ENCODE measurements around the gene CDH12. TPM values are rescaled to one million over a fixed set of nuclear protein-coding genes. Genes with fewer than 3 reads are reported as not detected.

Gene CDH12
- total and polyA plus RNA-seq, 7 donors: 0.04 TPM; not detected in 6

DNA sequence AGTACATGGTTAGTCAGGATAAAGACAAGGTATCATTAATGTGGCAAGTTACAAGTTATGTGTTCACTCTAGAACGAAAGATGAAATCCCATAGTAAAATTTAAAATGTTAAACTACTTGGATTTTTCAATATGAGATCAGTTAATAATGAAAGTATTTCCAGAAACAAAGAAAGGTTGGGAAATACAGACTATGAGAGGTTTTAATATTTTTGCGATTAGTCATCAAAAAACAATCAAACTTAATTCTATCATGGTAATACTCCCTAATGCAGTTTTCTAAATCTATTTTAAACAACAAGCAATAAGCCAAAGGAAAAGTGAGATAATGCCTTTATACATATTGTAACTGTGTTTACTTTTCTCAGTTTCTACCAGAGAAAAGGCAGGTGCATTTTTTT, 10.6 kb downstream of the CDH12 start:
- no peaks in the 10 kb centered on the region for H3K4me1 ChIP-seq
- DNase-seq: no peak
- H3K9me3 ChIP-seq: no peaks in the 10 kb centered on the region
- H3K36me3 ChIP-seq: no peaks in the 10 kb centered on the region
- intact Hi-C loops (cut with DNase I): no loop called here
- H3K4me3 ChIP-seq: no peak overlapping the region
- 58 to 79% methylated on average over 2 of the region's 2 CpGs for WGBS, 2 donors
- TF ChIP-seq CTCF (IDR thresholded peaks at IDR 0.05) (no peak), EP300 (IDR thresholded peaks at IDR 0.05) (no peak), POLR2A (IDR thresholded peaks at IDR 0.05) (no peak), POLR2AphosphoS5 (IDR thresholded peaks at IDR 0.05) (no peak)
- no peak overlapping the region for H3K27ac ChIP-seq
- H3K27me3 ChIP-seq: no peaks in the 10 kb centered on the region

DNA sequence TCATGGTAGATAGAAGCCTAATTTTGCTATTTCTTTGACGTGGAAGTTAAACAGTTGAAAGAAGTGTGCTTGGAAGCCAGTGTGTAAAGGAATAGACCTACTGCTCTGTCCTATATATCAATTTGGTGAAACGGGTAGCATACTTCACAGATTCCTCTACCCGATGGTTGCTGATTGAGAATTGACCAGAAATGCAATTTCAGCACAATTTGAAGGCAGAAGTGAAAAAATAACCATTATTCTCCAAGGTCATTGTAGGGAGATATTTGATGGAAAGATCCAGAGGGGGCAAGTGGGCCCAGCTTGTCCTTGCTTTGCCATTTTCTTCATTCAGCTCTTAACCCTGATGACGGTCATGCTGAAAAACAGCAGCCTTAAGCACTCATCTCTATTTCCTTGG, 15.3 kb downstream of the CDH12 start:
- intact Hi-C loops (cut with DNase I): no loop called here
- WGBS, 2 donors: 83 to 88% methylated on average over 4 of the region's 4 CpGs

GRCh38 chr5:22835686-22836085, 17.5 kb downstream of the CDH12 start:
- WGBS, 2 donors: 47 to 84% methylated on average over 1 of the region's 1 CpG
- intact Hi-C loops (cut with DNase I): no loop called here
- no peak for TF ChIP-seq CTCF (IDR thresholded peaks at IDR 0.05)
- no peak for TF ChIP-seq POLR2A (IDR thresholded peaks at IDR 0.05)
- TF ChIP-seq POLR2AphosphoS5 (IDR thresholded peaks at IDR 0.05): no peak
- TF ChIP-seq EP300 (IDR thresholded peaks at IDR 0.05): no peak

More for the DNA sequence above, 15.3 kb downstream of the CDH12 start:
- no peak overlapping the region for H3K4me3 ChIP-seq
- H3K27ac ChIP-seq: no peak overlapping the region
- DNase-seq: no peak
- H3K4me1 ChIP-seq: no peaks in the 10 kb centered on the region
- H3K36me3 ChIP-seq: no peaks in the 10 kb centered on the region
- TF ChIP-seq EP300 (IDR thresholded peaks at IDR 0.05) (no peak), CTCF (IDR thresholded peaks at IDR 0.05) (no peak), POLR2AphosphoS5 (IDR thresholded peaks at IDR 0.05) (no peak), POLR2A (IDR thresholded peaks at IDR 0.05) (no peak)
- no peaks in the 10 kb centered on the region for H3K9me3 ChIP-seq
- H3K27me3 ChIP-seq: no peaks in the 10 kb centered on the region

DNA sequence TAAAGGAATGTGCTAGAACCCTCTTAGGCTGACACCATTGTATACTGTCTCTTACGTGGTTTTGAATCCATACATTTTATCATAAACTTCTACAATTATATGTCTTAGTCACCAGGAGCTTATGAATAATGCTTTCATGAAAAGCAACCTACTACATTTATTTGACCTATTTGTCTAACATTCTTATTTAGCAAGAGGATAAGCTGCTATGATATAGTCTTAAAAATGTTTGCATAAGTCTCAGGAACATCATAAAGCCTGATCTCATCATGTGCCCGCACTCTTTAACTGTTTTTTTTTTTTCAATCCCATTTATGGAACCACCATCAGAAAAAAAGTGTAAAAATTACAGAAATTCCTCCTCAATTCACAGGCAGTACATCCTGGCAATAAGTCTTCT, 59.7 kb downstream of the CDH12 start:
- intact Hi-C loops (cut with DNase I): no loop called here
- Histone ChIP-seq H3K9me3 (no peaks in the 10 kb centered on the region), H3K27me3 (no peaks in the 10 kb centered on the region), H3K4me1 (no peaks in the 10 kb centered on the region), H3K27ac (no peak overlapping the region), H3K4me3 (no peak overlapping the region), H3K36me3 (no peaks in the 10 kb centered on the region)
- WGBS, 2 donors: 43 to 66% methylated on average over 2 of the region's 2 CpGs
- TF ChIP-seq POLR2AphosphoS5 (IDR thresholded peaks at IDR 0.05) (no peak), EP300 (IDR thresholded peaks at IDR 0.05) (no peak)
- DNase-seq: no peak

More at GRCh38 chr5:22835686-22836085, 17.5 kb downstream of the CDH12 start:
- no peak overlapping the region for H3K4me3 ChIP-seq
- H3K27ac ChIP-seq: no peak overlapping the region
- no peaks in the 10 kb centered on the region for H3K4me1 ChIP-seq
- no peaks in the 10 kb centered on the region for H3K36me3 ChIP-seq
- H3K27me3 ChIP-seq: no peaks in the 10 kb centered on the region
- no peaks in the 10 kb centered on the region for H3K9me3 ChIP-seq
- DNase-seq: no peak

DNA sequence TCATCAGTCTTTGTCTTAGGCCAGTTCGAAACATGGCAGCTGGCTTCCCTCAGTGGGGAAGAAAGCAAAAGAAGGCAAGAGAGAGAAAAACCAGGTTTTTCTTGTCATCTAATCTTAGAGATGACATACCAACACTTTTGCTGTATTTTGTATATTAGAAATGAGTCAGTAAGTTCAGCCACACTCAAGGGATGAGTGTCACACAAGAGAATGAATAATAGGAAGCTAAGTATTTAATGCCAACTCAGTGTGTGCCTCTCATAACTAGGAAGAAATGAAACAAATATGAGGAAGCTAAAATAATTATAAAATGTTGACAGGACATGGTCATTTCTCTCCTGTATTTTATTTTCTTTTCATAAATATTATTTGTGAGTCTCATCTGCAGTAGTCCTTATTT, 65.3 kb downstream of the CDH12 start:
- H3K36me3 ChIP-seq: no peaks in the 10 kb centered on the region
- intact Hi-C loops (cut with DNase I): no loop called here
- no peak for DNase-seq
- no peaks in the 10 kb centered on the region for H3K4me1 ChIP-seq
- 76 to 79% methylated on average over 1 of the region's 1 CpG for WGBS, 2 donors
- H3K9me3 ChIP-seq: no peaks in the 10 kb centered on the region
- no peak overlapping the region for H3K27ac ChIP-seq
- H3K27me3 ChIP-seq: no peaks in the 10 kb centered on the region
- TF ChIP-seq POLR2AphosphoS5 (IDR thresholded peaks at IDR 0.05): no peak
- no peak for TF ChIP-seq EP300 (IDR thresholded peaks at IDR 0.05)
- TF ChIP-seq CTCF (IDR thresholded peaks at IDR 0.05): no peak
- no peak for TF ChIP-seq POLR2A (IDR thresholded peaks at IDR 0.05)
- H3K4me3 ChIP-seq: no peak overlapping the region
